NCI-H2196 (cell line): ENCODE data around the gene UPK3B.
A peak's percentile ranks its signal among the peaks of the same experiment; 100 is the strongest.
"Not testable (repeated sequence)": the region's sequence is repeated elsewhere in the genome, so short reads cannot be mapped to it uniquely, and the experiment has no call there.

Source experiments
- DNase-seq: peaks from one replicate; lab custom pipeline; 2025; ENCODE audit not compliant: unreplicated experiment; lab: John Stamatoyannopoulos, UW

Gene UPK3B

DNA sequence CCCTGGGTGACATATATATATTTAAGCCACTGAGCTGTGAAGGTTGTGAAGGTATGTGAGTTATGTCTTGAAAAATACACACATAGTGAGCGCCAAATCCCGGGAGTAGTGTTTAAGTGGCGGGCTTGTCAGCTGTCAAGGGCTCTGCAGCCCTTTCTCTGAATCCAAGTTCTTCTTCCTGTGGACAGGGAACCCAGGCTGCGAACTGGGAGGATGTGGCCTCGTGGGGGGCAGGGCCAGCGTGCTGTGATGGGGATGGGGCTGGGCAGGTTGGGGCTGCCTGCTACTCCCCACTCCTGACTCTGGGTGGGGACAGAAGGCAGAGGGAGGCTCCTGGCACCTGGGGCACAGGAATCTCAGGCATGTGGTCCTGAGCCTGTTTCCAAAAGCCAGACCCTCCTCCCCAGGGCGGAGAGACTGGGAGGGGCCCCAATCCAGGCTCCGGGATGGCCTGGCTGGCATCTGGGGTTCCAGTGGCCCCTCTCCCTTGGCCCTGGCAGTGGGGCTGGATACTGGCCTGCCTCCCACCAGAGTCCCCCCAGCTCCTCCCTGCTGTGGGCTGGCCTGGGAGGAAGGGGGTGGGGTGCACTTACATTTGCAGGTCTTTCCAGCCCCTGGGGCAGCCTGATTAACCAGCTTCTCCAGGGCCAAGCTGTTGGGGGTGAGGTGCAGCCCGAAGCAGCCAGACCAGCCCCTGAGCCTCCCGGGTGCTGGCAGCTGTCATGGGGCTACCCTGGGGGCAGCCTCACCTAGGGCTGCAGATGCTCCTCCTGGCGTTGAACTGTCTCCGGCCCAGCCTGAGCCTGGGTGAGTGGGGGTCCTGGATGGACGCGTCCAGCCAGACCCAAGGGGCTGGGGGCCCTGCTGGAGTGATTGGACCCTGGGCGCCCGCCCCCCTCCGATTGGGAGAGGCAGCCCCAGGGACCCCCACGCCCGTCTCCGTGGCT, at the start of gene UPK3B:
Gene UPK3B, plus strand, starts transcription at position 622 of the 947 bp plus-strand sequence. Its CDS starts 101 bp downstream, at position 723.
- DNase-seq: no peak

DNA sequence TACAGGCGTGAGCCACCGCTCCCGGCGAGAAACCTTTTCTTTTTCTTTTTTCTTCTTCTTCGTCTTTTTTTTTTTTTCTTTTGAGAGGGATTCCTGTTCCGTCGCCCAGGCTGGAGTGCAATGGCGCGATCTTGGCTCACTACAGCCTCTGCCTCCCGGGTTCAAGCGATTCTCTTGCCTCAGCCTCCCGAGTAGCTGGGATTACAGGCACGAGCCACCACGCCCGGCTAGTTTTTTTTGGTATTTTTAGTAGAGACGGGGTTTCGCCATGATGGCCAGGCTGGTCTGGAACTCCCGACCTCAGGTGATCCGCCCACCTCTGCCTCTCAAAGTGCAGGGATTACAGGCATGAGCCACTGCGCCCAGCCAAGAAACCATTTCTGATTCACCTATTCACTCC, 49.6 kb upstream of the UPK3B start:
- not testable (repeated sequence) for DNase-seq

DNA sequence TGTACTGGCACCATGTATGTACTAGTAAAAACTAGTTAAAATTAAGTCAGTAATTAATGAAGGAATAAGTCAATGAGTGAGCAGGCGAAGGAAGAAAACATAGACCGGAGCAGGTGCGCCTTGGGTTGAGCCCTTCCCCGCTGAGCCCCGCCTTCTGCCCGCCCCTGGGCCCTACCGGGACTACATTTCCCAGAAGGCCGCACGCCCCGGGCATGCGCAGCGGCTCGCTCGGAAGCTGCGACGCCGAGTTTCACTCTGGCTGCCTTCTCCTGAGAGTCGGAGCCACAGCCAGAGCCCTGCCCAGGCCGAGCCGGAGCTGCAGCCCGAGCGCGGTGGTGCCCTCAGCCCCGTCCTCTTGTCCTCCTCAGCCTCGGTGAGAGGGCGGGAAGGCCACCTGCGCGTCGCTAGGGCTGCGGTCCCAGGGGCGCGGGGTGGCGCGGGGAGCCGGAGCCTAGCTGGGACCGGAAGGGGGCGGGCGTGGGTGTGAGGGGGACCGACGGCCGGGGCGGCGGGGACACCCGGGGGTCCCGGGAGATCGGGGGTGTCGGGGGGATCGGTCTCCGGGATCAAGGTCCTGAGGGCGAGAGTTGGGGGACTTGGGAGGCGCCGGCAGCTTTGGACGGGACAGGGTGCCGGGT, 48.8 kb upstream of the UPK3B start, which contains the start of gene DTX2:
Gene DTX2, plus strand, starts transcription at position 246 of the 638 bp plus-strand sequence. CDS start 18,801 bp downstream, outside the sequence.
- not testable (repeated sequence) for DNase-seq

DNA sequence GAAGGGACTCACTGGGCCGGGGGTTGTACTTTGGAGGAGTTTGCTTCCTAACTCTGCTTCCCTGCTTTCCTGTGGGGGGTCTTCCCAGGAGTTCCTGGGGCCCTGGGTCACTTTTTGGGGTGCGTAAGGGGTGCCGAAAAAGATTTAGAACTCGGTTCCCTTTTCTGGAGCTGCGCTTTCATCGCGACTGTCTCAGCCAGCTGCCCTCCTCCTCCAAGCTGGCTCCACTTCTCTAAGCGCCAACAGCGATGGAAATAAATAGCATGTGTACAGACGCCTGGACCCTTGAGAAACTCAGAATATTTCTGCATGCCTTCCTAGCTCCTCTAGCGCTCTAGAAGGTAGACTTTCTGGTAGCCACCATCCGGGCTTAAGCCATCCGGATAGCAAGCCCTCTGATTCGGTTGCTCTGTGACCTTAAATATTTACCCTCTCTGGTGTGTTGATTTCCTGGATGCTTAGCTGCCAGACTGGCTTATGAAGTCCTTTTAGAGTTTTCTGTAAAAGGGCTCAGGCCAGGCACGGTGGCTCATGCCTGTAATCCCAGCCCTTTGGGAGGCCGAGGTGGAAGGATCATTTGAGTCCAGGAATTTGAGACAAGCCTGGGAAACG, 48.0 kb upstream of the UPK3B start:
- not testable (repeated sequence) for DNase-seq

DNA sequence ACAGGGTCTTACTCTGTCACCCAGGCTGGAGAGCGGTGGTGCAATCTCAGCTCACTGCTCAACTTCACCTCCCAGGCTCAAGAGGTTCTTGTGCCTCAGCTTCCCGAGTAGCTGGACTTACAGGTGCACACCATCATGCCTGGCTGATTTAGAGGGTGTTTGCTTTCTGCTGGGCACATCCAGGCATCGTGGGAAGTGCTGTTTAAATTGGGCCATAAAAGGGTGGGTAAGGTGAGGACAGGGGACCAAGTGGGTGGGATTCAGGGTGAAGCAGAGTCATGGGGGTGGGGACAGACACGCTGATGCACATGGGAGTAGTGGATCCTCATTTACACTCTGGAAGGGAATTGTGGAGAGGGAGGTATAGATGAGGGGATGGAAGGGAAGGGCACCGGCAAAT, 45.4 kb upstream of the UPK3B start:
- not testable (repeated sequence) for DNase-seq

DNA sequence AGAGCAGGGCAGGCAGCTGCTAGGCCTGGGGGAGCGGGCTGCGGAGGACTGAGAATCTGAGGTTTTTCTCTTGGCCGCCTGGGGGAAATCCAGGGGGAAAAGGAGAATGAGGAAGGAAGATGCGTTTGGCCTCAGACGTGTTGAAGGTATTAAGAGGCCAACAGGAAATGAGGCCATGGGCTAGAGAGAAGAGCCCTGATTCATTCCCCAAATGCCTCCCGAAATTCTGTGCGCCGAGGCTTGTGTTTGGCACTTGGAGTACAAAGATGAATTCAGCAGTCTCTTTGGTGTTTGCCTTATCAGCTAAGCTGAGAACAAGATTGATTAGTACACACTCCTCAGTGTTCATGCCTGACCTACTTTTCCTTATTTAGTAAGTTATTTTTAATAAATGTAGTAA, 44.4 kb upstream of the UPK3B start:
- not testable (repeated sequence) for DNase-seq

DNA sequence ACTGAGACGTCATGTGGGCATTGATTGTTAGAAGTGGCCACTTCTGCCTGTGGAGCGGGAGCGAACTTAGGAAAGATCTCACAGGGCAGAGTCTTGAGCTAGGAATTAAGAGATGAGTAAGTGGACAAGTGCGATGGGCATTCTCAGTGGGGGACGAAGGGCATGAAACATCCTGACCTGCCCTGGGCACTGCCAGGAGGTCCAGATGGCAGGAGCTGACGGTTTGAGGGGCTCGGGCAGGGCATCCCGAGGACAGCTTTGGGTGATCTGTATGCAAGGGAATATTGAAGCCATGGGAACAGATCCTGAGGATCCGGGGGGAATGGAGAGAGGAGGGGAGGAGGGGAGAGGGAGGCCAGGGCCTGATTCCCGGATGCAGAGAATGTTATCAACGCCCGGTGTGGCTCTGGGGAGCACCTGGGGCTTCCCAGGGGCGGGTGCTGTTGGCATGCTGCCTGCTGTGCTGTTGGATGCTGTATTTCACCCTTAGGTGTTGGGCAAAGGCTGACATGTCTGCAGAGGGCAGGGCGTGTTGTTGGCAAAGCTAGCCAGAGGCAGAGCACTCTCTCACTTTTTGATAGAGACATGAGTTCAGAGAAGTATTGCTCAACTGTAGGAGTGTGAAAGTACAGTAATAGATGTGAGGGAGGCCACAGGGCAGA, 42.5 kb upstream of the UPK3B start:
- DNase-seq: peak; percentile 49

DNA sequence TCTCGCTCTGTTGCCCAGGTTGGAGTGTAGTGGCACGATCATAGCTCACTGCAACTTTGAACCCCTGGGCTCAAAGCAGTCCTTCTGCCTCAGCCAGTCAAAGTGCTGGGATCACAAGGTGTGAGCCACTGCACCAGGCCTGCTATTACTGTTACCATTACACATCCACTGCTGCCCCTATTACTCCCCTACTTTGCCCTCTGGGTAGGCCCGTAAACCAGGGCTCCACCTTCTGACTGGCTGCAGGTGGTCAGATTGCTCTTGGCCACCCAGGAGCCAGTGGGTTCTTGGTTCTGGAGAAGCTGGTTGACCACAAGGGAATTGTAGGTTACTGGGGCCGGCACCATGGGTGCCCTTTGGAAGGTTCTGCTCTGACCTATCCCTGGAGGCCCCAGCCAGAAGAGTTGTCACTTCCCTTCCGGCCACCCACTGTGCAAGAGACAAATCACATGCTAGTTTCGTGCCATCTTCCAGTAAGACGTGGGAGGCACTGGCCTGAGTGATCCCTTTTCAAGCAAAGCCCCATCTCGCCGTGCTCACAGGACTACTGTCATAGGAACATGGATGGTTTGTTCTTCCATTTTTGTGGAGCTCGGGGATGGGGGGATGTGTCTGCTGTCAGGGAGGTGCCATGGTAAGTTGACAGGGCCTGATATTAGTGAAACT, 38.7 kb upstream of the UPK3B start:
- DNase-seq: not testable (repeated sequence)

DNA sequence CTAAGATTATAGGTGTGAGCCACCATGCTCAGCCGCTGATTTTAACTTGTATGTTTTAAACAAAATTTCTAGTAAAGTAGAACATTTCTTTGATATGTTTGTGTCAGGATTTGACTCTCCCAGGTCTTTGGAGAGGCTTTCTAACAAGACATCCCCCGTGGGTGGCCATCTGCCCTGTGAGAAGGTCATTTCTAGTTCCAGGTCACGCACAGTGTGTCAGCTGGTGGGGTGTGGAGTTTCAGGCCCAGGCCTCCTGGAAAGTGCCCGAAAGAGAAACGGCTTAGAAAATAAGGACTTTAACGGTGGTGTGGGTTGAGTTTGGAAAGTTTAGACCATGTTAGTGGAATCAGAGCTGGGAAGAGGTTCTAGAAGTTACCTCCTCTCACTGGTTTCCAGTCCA, 37.3 kb upstream of the UPK3B start:
- not testable (repeated sequence) for DNase-seq

DNA sequence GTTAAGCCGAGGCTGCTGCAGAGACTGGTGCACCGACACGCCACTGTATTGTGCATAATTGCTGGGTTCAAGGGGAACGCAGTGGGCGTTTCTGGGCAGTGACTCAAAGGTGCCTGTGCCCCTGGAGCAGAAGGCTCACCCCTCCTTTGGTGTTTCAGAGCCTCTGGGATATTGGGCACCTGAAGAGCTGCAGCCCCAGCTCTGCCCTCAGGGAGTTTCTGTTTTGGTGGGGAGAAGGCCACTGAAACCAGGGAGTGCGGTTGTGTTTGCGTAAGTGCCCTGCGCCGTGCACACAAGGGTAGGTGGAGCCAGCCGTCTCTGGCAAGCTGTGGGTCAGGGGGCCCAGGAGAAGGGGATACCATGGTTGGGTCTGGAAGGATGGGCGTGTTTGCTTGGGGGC, 34.1 kb upstream of the UPK3B start:
- not testable (repeated sequence) for DNase-seq

DNA sequence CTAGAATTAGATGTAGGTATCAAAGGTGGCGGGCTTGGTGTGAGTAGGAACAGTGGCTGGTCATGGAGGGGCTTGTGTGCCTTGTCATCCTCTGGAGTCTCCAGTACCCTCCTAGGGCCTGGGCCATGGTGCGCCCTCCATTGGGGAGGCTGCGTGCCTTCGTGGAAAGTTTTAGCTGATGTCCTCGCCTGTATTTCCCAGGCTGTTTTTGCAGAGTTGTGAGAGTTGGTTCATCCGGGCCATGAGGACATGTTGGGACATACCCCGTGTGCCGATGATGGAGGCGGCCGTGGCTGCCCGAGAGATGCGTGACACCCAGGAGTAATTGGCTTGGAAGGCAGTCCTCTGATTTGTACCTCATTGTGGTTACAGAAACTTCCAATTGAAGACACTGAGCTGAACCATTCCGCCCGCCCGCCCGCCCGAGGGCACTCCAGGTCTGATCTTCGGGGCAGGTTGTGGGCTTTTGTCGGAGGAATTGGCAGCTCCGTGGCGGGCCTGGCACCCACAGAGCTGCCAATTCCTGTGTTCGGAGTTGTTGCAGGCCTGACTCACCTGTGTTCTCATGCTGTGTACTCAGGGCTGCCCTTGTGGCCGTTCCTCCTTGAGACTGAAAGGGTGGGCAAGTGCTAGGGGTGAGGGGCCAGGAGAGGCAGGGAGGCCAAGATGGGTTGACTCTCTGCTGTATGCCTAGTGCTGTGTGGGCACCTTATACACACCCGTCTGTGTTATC, 33.4 kb upstream of the UPK3B start:
- DNase-seq: not testable (repeated sequence)

DNA sequence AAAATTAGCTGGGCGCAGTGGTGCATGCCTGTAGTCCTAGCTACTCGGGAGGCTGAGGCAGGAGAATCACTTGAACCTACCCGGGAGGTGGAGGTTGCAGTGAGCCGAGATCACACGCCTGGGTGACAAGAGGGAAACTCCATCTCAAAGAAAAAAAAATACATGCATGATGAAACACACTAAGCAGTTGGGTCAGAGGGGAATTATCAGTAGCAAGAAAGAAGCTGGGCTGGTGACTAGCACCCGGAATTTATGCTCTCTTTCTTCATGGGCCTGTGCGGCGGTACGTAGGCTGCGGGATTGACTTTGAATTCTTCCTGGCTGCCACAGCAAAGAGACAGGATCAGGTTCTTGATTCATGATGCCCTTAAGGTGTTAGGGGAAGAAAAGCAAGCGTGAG, 30.7 kb upstream of the UPK3B start:
- not testable (repeated sequence) for DNase-seq

DNA sequence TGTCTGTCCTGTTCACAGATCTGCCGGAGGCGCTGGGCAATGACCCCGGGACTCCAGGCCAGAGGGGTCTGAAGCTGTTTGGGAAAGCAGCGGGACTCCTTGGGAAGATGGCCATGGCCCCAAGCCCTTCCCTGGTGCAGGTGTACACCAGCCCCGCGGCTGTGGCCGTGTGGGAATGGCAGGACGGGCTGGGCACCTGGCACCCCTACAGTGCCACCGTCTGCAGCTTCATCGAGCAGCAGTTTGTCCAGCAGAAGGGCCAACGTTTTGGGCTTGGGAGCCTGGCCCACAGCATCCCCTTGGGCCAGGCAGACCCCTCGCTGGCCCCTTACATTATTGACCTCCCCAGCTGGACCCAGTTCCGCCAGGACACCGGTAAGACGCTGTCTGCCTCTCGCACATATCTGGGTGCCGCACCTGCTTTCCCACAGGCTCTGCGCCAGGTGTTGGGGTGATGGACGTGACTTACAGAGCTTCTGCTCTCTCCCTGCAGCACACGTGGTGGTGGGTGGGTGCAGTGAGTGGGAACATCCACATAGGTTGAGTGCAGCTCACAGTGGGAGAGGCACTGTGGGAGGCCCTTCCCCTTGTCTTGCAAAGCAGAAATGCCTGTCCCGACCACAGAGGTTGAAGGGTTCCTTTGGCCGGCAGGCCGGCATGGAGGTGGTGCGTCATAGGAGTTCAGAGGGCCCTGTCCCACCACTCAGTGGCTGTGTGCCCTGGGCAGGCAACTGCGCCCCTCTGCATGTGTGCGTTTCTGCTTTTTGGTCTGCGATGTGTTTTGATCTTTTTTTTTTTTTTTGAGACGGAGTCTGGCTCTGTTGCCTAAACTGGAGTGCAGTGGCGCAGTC, 29.7 kb upstream of the UPK3B start:
- not testable (repeated sequence) for DNase-seq

DNA sequence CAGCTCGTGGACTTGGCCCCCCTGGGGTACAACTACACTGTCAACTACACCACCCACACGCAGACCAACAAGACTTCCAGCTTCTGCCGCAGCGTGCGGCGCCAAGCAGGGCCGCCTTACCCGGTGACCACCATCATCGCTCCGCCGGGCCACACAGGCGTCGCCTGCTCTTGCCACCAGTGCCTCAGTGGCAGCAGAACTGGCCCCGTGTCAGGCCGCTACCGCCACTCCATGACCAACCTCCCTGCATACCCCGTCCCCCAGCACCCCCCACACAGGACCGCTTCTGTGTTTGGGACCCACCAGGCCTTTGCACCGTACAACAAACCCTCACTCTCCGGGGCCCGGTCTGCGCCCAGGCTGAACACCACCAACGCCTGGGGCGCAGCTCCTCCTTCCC, 27.7 kb upstream of the UPK3B start:
- not testable (repeated sequence) for DNase-seq

DNA sequence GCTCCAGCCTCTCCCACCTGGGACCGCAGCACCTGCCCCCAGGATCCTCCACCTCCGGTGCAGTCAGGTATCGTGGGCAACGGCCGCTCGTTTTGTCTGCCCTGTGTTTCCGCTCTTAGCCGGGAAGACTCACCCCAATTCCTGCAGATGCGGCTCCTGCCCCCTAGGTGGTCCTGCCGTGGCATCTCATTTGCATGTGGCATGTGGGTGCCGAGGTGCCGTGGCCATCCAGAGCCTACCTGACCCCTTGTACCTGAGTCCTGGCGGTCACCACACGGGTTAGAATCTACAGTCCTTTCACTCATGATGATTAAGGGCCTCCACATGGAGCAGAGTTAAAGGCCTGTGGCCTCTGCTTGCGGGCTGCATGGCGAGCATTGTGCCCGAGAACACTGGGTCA, 27.3 kb upstream of the UPK3B start:
- DNase-seq: not testable (repeated sequence)

DNA sequence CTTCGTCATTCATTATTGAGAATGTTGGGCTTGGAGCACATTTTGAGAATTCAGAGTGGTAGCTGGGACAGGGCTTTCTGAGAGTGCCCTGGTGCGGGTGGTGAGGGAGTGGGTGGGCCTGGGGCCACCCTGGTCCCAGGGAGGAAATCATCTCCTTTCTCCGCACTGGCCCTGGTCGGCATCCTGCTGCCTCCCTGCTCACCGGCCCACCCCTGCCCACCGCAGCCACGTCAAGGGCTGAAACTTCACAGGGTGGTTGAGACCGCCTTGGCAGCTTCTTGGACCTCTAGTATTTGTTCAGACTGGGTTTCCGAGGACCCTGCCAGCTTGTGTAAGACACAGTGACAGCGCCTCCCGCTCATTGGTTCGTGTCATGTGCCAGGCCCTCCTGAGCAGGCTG, 25.9 kb upstream of the UPK3B start:
- DNase-seq: not testable (repeated sequence)

DNA sequence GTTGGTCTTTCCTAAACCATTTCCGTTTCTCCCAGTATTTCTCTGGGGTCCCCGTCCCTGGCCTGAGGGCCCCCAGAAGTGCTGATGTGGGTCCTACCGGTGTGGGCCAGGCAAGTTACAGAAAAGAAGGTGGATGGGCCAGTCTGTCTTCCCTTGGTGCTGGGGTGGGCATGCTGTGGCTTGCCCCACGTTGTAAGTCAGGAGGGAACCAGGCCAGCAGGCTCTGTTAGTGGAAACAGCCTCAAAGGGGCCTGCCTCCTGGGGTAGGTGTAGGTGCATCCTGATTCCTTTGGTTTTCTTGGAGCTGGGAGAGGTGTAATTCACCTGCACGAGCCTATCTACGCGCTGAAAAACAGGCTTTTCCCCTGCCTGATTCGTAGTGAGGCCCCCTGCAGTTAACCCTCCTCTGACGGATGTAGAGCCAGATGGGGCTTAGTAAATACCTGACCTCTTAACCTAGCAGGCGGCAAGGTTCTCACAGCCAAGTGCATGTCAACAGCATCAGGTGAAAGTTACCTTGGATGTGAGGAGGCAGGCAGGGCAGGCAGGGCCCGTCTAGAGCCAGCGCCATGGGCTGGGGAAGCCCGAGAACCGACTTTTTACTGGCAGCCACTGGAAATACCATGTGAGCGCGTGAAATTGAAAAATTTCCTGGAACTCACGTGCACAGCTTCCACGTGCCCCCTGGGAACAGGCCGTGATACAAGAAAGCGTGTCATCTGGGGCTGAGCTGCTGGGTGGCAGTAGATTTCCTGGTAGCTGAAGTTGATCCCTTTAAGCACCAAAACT, 24.3 kb upstream of the UPK3B start:
- DNase-seq: not testable (repeated sequence)

DNA sequence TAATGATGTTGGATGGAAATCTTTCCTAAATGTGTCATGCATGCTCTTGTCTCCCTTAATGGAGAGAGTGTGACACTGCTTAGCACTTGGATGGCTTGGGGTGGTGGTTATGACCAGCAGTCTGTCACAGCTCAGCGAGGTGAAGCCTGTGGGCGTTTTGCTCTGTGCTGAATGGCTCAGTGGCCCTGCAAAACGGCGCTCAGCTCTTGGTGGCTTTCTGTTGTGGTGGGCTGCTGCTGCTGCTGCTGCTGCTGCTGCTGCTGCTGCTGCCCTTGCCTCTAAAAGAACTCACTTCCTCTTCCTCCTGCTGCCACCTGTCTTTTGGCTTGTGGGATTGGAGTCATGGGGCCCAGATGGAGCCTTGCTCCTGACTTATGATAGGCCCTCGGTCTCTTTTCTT, 23.7 kb upstream of the UPK3B start:
- not testable (repeated sequence) for DNase-seq
